Measurements from ENCODE around the gene GRK5. TPM values are rescaled to one million over a fixed set of nuclear protein-coding genes. Genes with fewer than 3 reads are reported as not detected.

Gene GRK5
- total and polyA plus RNA-seq, 4 donors = 18.5 to 43.1 (median 40.3) TPM

GRCh38 chr10:119407254-119407777, 199.9 kb downstream of the GRK5 start:
- ATAC-seq (ENCODE audit: insufficient read depth, low FRiP score) = no peak
- Histone ChIP-seq H3K4me3 (no peak overlapping the region), H3K9me3 (ENCODE audit: control insufficient read depth in 4 of 4, insufficient read depth in 3 of 4, low read length in 3 of 4) (no peaks in the 10 kb centered on the region), H3K27me3 (ENCODE audit: control insufficient read depth in 3 of 3, insufficient read depth in 3 of 3, low read length in 2 of 3) (no peaks in the 10 kb centered on the region), H3K9ac (ENCODE audit: insufficient read depth in 1 of 2, low read length in 2 of 2) (no peak overlapping the region), H3K27ac (ENCODE audit: low read depth in 1 of 2, low read length in 1 of 2) (peak overlapping the region in 1 of 2 donors; percentile 62), H3K36me3 (ENCODE audit: control insufficient read depth in 4 of 4, insufficient read depth in 4 of 4, low read length in 4 of 4) (peaks cover 0 to 2% (median under 1%) of the 10 kb centered on the region in 4 donors), H3K4me1 (ENCODE audit: control insufficient read depth in 5 of 5, insufficient read depth in 5 of 5, low read length in 5 of 5) (peaks cover under 1 to 36% (median 16%) of the 10 kb centered on the region in 5 donors)
- DNase-seq = no peak
- no peak for TF ChIP-seq CTCF (IDR thresholded peaks at IDR 0.05; ENCODE audit: control extremely low read depth, extremely low read depth)
- 71 to 85% methylated on average over 5 of the region's 5 CpGs for WGBS, 2 donors

GRCh38 chr10:119408072-119408471, 200.7 kb downstream of the GRK5 start:
- Histone ChIP-seq H3K27me3 (ENCODE audit: control insufficient read depth in 3 of 3, insufficient read depth in 3 of 3, low read length in 2 of 3) (no peaks in the 10 kb centered on the region), H3K36me3 (ENCODE audit: control insufficient read depth in 4 of 4, insufficient read depth in 4 of 4, low read length in 4 of 4) (peaks cover 0 to 2% (median 0%) of the 10 kb centered on the region in 4 donors), H3K27ac (ENCODE audit: low read depth in 1 of 2, low read length in 1 of 2) (no peak overlapping the region), H3K4me1 (ENCODE audit: control insufficient read depth in 5 of 5, insufficient read depth in 5 of 5, low read length in 5 of 5) (peaks cover 5 to 44% (median 23%) of the 10 kb centered on the region in 5 donors), H3K9me3 (ENCODE audit: control insufficient read depth in 4 of 4, insufficient read depth in 3 of 4, low read length in 3 of 4) (no peaks in the 10 kb centered on the region), H3K9ac (ENCODE audit: insufficient read depth in 1 of 2, low read length in 2 of 2) (no peak overlapping the region), H3K4me3 (no peak overlapping the region)
- TF ChIP-seq CTCF (IDR thresholded peaks at IDR 0.05; ENCODE audit: control extremely low read depth, extremely low read depth) = no peak
- ATAC-seq (ENCODE audit: insufficient read depth, low FRiP score) = no peak
- DNase-seq = no peak
- WGBS, 2 donors = 56 to 77% methylated on average over 4 of the region's 4 CpGs

- H3K4me1 ChIP-seq (ENCODE audit: control insufficient read depth in 5 of 5, insufficient read depth in 5 of 5, low read length in 5 of 5) = peaks cover 5 to 53% (median 32%) of the 10 kb centered on the region in 5 donors
- no peak overlapping the region for H3K4me3 ChIP-seq
- H3K27me3 ChIP-seq (ENCODE audit: control insufficient read depth in 3 of 3, insufficient read depth in 3 of 3, low read length in 2 of 3) = no peaks in the 10 kb centered on the region
- no peak for ATAC-seq (ENCODE audit: insufficient read depth, low FRiP score)
- H3K9me3 ChIP-seq (ENCODE audit: control insufficient read depth in 4 of 4, insufficient read depth in 3 of 4, low read length in 3 of 4) = no peaks in the 10 kb centered on the region
- WGBS, 2 donors = 71 to 90% methylated on average over 14 of the region's 14 CpGs
- H3K27ac ChIP-seq (ENCODE audit: low read depth in 1 of 2, low read length in 1 of 2) = peak overlapping the region; percentile 24 to 71
- peaks cover 0 to 2% (median 0%) of the 10 kb centered on the region in 4 donors for H3K36me3 ChIP-seq (ENCODE audit: control insufficient read depth in 4 of 4, insufficient read depth in 4 of 4, low read length in 4 of 4)
- H3K9ac ChIP-seq (ENCODE audit: insufficient read depth in 1 of 2, low read length in 2 of 2) = no peak overlapping the region
- no peak for DNase-seq
- TF ChIP-seq CTCF (IDR thresholded peaks at IDR 0.05; ENCODE audit: control extremely low read depth, extremely low read depth) = no peak
These were observed 201.6 kb downstream of the GRK5 start for GRCh38 chr10:119408969-119409371.

- H3K9ac ChIP-seq (ENCODE audit: insufficient read depth in 1 of 2, low read length in 2 of 2) = no peak overlapping the region
- H3K27me3 ChIP-seq (ENCODE audit: control insufficient read depth in 3 of 3, insufficient read depth in 3 of 3, low read length in 2 of 3) = no peaks in the 10 kb centered on the region
- 68 to 83% methylated on average over 5 of the region's 5 CpGs for WGBS, 2 donors
- H3K9me3 ChIP-seq (ENCODE audit: control insufficient read depth in 4 of 4, insufficient read depth in 3 of 4, low read length in 3 of 4) = no peaks in the 10 kb centered on the region
- H3K36me3 ChIP-seq (ENCODE audit: control insufficient read depth in 4 of 4, insufficient read depth in 4 of 4, low read length in 4 of 4) = peaks cover 0 to 2% (median 0%) of the 10 kb centered on the region in 4 donors
- H3K4me3 ChIP-seq = no peak overlapping the region
- peaks cover 5 to 57% (median 36%) of the 10 kb centered on the region in 5 donors for H3K4me1 ChIP-seq (ENCODE audit: control insufficient read depth in 5 of 5, insufficient read depth in 5 of 5, low read length in 5 of 5)
- no peak for TF ChIP-seq CTCF (IDR thresholded peaks at IDR 0.05; ENCODE audit: control extremely low read depth, extremely low read depth)
- ATAC-seq (ENCODE audit: insufficient read depth, low FRiP score) (no peak), DNase-seq (no peak)
- peak overlapping the region; percentile 24 to 71 for H3K27ac ChIP-seq (ENCODE audit: low read depth in 1 of 2, low read length in 1 of 2)
These were observed 202.0 kb downstream of the GRK5 start for GRCh38 chr10:119409385-119409784.

Data from lung (tissue), 12 donors.